ENCODE data around the gene DNAAF1.

DNAAF1 gene

DNA sequence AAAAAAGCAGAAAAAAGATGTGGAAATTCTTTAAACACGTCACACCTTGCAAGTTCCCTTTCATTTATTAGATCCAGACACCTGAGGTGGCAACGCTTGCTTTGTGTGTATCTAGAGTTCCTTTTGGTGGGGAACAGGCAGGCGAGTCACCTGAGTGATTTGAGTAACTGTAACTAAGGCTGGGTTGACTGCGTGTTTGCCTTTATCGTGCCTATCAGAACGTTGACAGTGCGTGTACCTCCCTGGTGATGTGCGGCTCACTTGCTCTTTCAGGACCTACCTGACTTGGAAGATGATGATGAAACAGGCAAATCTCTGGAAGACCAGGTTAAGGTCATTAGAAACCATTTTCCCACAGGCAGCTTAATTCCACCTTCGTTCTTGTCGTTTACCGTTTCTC, 29.3 kb downstream of the DNAAF1 start:
- Histone ChIP-seq H3K79me2 (no peaks in the 10 kb centered on the region), H3K4me3 (ENCODE audit: low read depth, low read length) (no peak overlapping the region), H3K9ac (no peak overlapping the region), H3K4me2 (ENCODE audit: low read length) (no peak overlapping the region), H3K27ac (no peak overlapping the region), H3K36me3 (ENCODE audit: control insufficient read depth, insufficient read depth, low read length) (no peaks in the 10 kb centered on the region), H3K27me3 (ENCODE audit: control insufficient read depth, insufficient read depth, low read length) (no peaks in the 10 kb centered on the region), H2AFZ (no peak overlapping the region), H3K4me1 (peaks cover 6% of the 10 kb centered on the region), H3K9me3 (ENCODE audit: control insufficient read depth, low read length) (no peaks in the 10 kb centered on the region)
- TF ChIP-seq, protein P1, sequence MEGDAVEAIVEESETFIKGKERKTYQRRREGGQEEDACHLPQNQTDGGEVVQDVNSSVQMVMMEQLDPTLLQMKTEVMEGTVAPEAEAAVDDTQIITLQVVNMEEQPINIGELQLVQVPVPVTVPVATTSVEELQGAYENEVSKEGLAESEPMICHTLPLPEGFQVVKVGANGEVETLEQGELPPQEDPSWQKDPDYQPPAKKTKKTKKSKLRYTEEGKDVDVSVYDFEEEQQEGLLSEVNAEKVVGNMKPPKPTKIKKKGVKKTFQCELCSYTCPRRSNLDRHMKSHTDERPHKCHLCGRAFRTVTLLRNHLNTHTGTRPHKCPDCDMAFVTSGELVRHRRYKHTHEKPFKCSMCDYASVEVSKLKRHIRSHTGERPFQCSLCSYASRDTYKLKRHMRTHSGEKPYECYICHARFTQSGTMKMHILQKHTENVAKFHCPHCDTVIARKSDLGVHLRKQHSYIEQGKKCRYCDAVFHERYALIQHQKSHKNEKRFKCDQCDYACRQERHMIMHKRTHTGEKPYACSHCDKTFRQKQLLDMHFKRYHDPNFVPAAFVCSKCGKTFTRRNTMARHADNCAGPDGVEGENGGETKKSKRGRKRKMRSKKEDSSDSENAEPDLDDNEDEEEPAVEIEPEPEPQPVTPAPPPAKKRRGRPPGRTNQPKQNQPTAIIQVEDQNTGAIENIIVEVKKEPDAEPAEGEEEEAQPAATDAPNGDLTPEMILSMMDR (IDR thresholded peaks at IDR 0.05): no peak

DNA sequence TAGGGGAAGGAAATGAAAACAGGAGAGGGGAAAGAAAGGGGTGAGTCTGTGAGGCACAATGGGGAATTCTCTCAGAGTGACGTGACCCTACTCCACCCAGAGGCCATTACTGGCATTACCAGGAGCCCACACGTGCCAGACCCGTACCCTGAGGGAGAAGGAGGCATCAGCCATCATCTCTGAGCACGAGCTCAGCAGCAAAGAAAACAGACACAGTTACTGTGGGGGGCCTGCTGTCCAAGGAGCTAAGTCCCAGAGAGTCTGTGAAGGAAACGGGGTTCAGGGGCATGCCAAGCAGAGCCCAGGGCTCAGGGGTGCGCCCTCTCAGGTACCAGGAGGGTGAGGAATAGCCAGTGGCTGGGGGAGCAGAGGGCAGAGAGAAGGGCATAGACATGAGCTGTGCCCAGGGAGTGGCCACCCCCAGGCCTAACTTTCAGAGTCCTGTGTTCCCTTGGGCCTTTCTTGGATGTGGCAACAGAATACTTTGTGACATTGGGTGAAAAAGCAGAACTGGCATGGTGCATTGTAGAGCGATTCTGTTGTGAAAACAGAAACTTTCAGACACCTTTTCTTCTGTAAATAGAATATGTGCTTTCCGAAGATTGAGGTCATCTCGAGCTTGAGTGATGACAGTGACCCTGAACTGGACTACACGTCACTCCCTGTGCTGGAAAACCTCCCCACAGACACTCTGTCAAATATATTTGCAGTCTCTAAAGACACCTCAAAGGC, 30.4 kb downstream of the DNAAF1 start:
- H3K27ac ChIP-seq: no peak overlapping the region

DNA sequence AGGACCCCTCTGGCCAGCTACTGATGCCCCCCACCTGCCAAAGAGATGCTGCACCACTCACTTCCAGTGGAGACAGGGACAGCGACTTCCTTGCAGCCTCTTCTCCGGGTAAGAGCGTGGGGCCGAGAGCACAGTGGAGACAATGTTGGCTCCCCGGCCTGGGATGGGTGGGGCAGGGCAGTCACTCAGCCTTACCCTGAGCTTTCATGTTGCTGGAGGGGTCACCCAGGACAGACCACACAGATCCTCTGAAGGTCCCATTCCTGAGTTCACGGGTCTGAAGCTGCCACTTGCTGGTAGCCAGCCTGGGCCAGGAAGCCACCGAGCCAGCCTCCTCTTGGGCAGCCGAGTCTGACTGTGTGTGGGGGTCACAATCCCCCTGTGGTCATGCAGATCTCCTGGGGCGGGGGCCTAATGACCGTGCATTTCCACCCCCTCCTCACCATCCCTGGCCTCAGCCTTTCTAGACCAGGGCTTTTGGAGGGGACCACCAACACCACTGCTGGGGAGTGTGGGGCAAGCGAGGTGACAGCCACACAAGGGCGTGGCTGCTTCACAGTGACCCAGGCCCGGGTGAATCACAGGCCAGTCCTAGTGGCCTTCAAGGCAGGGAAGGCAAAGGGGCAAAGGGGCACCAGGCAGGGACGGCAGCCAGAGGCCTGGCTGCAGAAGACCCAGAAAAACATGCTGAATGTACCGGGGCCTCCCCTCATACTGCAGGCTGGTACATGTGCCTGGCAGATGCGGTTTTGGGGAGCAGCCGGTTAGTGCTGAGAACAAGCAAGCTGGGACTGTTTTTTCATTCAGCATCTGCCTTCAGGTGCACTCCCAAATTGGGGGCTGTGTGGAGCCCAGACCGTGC, 31.3 kb downstream of the DNAAF1 start:
- Histone ChIP-seq H3K9ac (no peak overlapping the region), H3K79me2 (no peaks in the 10 kb centered on the region), H3K4me2 (ENCODE audit: low read length) (no peak overlapping the region), H3K36me3 (ENCODE audit: control insufficient read depth, insufficient read depth, low read length) (no peaks in the 10 kb centered on the region), H3K9me3 (ENCODE audit: control insufficient read depth, low read length) (no peaks in the 10 kb centered on the region), H3K4me3 (ENCODE audit: low read depth, low read length) (no peak overlapping the region), H3K27me3 (ENCODE audit: control insufficient read depth, insufficient read depth, low read length) (no peaks in the 10 kb centered on the region), H2AFZ (no peak overlapping the region), H3K4me1 (peaks cover 6% of the 10 kb centered on the region), H3K27ac (no peak overlapping the region)
- TF ChIP-seq, protein P1 (IDR thresholded peaks at IDR 0.05): no peak

More for the DNA sequence above, 30.4 kb downstream of the DNAAF1 start:
- Histone ChIP-seq H3K27me3 (ENCODE audit: control insufficient read depth, insufficient read depth, low read length) (no peaks in the 10 kb centered on the region), H3K9ac (no peak overlapping the region), H3K4me2 (ENCODE audit: low read length) (no peak overlapping the region), H2AFZ (peak overlapping the region; percentile 53), H3K4me1 (peaks cover 6% of the 10 kb centered on the region), H3K9me3 (ENCODE audit: control insufficient read depth, low read length) (no peaks in the 10 kb centered on the region), H3K79me2 (no peaks in the 10 kb centered on the region), H3K4me3 (ENCODE audit: low read depth, low read length) (no peak overlapping the region), H3K36me3 (ENCODE audit: control insufficient read depth, insufficient read depth, low read length) (no peaks in the 10 kb centered on the region)
- TF ChIP-seq, protein P1 (IDR thresholded peaks at IDR 0.05): peak; percentile 87

DNA sequence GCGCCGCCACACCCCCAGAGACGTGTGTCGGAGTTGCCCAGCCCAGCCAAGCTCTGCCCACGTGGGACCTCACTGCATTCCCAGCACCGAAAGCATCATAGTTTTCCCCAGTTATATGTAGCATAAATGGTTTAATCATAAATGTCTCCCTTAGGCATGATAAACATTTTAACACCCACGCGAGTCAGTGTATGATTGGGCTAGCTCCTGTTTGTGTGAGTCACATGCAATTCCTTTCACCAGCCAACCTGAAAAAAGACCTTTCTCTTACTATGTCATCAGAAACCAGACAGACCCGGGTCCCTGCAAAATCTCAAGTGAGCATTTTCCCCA, 32.6 kb downstream of the DNAAF1 start:
- Histone ChIP-seq H3K9ac (no peak overlapping the region), H3K27me3 (ENCODE audit: control insufficient read depth, insufficient read depth, low read length) (no peaks in the 10 kb centered on the region), H3K4me3 (ENCODE audit: low read depth, low read length) (no peak overlapping the region), H3K79me2 (no peaks in the 10 kb centered on the region), H3K4me1 (peaks cover 6% of the 10 kb centered on the region), H3K9me3 (ENCODE audit: control insufficient read depth, low read length) (no peaks in the 10 kb centered on the region), H2AFZ (no peak overlapping the region), H3K36me3 (ENCODE audit: control insufficient read depth, insufficient read depth, low read length) (no peaks in the 10 kb centered on the region), H3K27ac (no peak overlapping the region), H3K4me2 (ENCODE audit: low read length) (no peak overlapping the region)
- TF ChIP-seq, protein P1 (IDR thresholded peaks at IDR 0.05): no peak
